ENCODE measurements around the gene VWA2.

Gene VWA2

DNA sequence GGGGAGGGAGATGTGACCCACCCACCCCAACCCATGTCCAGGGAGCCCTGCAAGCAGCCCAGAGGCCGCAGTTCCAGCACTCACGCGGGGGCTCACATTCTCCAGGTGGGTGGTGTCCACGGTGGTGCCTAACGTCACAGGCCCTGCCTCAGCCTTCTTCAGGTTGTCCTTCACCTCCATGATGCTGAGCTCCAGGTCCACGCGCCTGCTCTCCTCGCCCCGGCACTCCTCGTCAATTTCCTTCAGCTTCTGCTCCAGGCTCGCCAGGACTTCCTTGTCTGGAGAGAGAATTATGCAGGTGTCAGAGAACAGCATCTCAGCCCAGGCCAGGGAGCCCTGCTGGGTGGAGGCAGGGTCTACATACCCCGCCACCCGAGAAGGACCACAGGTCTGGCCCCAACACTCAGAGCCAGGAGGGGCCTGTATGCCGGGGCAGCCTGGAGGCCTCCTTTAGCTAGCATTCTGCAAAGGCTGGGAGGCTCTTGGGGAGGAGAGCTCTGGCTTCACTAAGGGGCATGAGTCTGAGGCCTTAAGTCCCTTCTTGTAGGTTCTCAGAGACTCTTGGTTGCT lies 58.2 kb downstream of the VWA2 start:
- Histone ChIP-seq H3K9me3 (replicated peaks; ENCODE audit: insufficient read depth, low read length) (no peaks in the 10 kb centered on the region), H3K79me2 (ENCODE audit: low read length) (no peaks in the 10 kb centered on the region), H3K9ac (ENCODE audit: low read length) (no peak overlapping the region), H3K4me1 (ENCODE audit: low read length) (no peaks in the 10 kb centered on the region), H3K27me3 (replicated peaks; ENCODE audit: insufficient read depth, low read length) (no peaks in the 10 kb centered on the region), H3K9me2 (replicated peaks; ENCODE audit: insufficient read depth, low read length) (no peaks in the 10 kb centered on the region), H3K4me3 (ENCODE audit: low read length) (no peak overlapping the region), H4K20me1 (ENCODE audit: insufficient read depth, low read length) (no peaks in the 10 kb centered on the region), H3K36me3 (replicated peaks; ENCODE audit: insufficient read depth, low read length) (no peaks in the 10 kb centered on the region), H3K4me2 (ENCODE audit: low read depth, low read length) (no peak overlapping the region), H2AFZ (ENCODE audit: low read length) (no peak overlapping the region), H3F3A (ENCODE audit: insufficient read depth, low read length) (no peaks in the 10 kb centered on the region), H3K27ac (ENCODE audit: low read length) (no peak overlapping the region)
- DNase-seq: no peak
- TF ChIP-seq, protein P1, sequence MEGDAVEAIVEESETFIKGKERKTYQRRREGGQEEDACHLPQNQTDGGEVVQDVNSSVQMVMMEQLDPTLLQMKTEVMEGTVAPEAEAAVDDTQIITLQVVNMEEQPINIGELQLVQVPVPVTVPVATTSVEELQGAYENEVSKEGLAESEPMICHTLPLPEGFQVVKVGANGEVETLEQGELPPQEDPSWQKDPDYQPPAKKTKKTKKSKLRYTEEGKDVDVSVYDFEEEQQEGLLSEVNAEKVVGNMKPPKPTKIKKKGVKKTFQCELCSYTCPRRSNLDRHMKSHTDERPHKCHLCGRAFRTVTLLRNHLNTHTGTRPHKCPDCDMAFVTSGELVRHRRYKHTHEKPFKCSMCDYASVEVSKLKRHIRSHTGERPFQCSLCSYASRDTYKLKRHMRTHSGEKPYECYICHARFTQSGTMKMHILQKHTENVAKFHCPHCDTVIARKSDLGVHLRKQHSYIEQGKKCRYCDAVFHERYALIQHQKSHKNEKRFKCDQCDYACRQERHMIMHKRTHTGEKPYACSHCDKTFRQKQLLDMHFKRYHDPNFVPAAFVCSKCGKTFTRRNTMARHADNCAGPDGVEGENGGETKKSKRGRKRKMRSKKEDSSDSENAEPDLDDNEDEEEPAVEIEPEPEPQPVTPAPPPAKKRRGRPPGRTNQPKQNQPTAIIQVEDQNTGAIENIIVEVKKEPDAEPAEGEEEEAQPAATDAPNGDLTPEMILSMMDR (IDR thresholded peaks at IDR 0.05; ENCODE audit: low read length): no peak
- TF ChIP-seq EZH2 (optimal IDR thresholded peaks at IDR 0.05; ENCODE audit: low read depth, low read length) (no peak), EZH2phosphoT487 (IDR thresholded peaks at IDR 0.05; ENCODE audit: low read length) (no peak)

DNA sequence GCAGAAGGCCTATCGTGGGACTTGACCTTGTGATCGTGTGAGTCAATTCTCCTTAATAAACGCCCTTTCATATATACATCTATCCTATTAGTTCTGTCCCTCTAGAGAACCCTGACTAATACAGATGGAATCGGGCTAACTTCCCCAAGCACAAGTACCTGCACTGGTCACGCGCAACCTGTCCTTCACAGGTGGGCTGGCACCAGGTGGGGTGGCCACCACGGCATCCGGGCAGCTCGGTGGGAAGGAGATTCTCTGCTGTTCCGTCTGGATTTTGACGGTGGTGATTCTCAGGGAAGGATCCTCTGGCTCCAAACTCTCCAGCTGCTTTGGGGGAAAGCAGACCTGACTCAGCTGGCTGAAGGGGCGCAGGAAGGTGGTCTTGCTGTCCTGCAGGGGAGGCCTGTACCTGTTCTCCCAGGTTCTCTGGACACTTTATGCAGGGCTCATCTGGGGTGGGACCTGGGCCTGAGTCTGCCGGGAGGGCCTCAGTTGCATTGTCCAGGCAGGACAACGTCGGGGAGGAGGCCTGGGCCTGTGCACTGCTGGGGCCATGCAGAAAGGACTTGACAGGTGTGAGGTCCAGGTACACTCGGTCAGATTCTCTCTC lies 61.1 kb downstream of the VWA2 start:
- no peaks in the 10 kb centered on the region for H3K9me3 ChIP-seq (replicated peaks; ENCODE audit: insufficient read depth, low read length)
- H3K36me3 ChIP-seq (replicated peaks; ENCODE audit: insufficient read depth, low read length): no peaks in the 10 kb centered on the region
- no peak overlapping the region for H3K4me2 ChIP-seq (ENCODE audit: low read depth, low read length)
- no peak overlapping the region for H3K4me3 ChIP-seq (ENCODE audit: low read length)
- no peak overlapping the region for H3K27ac ChIP-seq (ENCODE audit: low read length)
- H3F3A ChIP-seq (ENCODE audit: insufficient read depth, low read length): no peaks in the 10 kb centered on the region
- no peaks in the 10 kb centered on the region for H3K27me3 ChIP-seq (replicated peaks; ENCODE audit: insufficient read depth, low read length)
- H4K20me1 ChIP-seq (ENCODE audit: insufficient read depth, low read length): no peaks in the 10 kb centered on the region
- no peaks in the 10 kb centered on the region for H3K9me2 ChIP-seq (replicated peaks; ENCODE audit: insufficient read depth, low read length)
- no peaks in the 10 kb centered on the region for H3K4me1 ChIP-seq (ENCODE audit: low read length)
- no peak for TF ChIP-seq EZH2phosphoT487 (IDR thresholded peaks at IDR 0.05; ENCODE audit: low read length)
- TF ChIP-seq EZH2 (optimal IDR thresholded peaks at IDR 0.05; ENCODE audit: low read depth, low read length): no peak
- TF ChIP-seq, protein P1 (IDR thresholded peaks at IDR 0.05; ENCODE audit: low read length): no peak
- no peak for DNase-seq
- no peak overlapping the region for H3K9ac ChIP-seq (ENCODE audit: low read length)
- H3K79me2 ChIP-seq (ENCODE audit: low read length): no peaks in the 10 kb centered on the region
- H2AFZ ChIP-seq (ENCODE audit: low read length): no peak overlapping the region

- Histone ChIP-seq H3K27me3 (replicated peaks; ENCODE audit: insufficient read depth, low read length) (no peaks in the 10 kb centered on the region), H3K79me2 (ENCODE audit: low read length) (no peaks in the 10 kb centered on the region), H4K20me1 (ENCODE audit: insufficient read depth, low read length) (no peaks in the 10 kb centered on the region), H3K4me1 (ENCODE audit: low read length) (no peaks in the 10 kb centered on the region), H2AFZ (ENCODE audit: low read length) (no peak overlapping the region), H3F3A (ENCODE audit: insufficient read depth, low read length) (no peaks in the 10 kb centered on the region), H3K9ac (ENCODE audit: low read length) (no peak overlapping the region), H3K36me3 (replicated peaks; ENCODE audit: insufficient read depth, low read length) (no peaks in the 10 kb centered on the region), H3K4me3 (ENCODE audit: low read length) (no peak overlapping the region), H3K27ac (ENCODE audit: low read length) (no peak overlapping the region), H3K9me3 (replicated peaks; ENCODE audit: insufficient read depth, low read length) (no peaks in the 10 kb centered on the region), H3K4me2 (ENCODE audit: low read depth, low read length) (no peak overlapping the region), H3K9me2 (replicated peaks; ENCODE audit: insufficient read depth, low read length) (no peaks in the 10 kb centered on the region)
- no peak for DNase-seq
- TF ChIP-seq EZH2phosphoT487 (IDR thresholded peaks at IDR 0.05; ENCODE audit: low read length): no peak
- TF ChIP-seq, protein P1 (IDR thresholded peaks at IDR 0.05; ENCODE audit: low read length): 0 out of 2 replicates have a peak, but pooled peaks have one; percentile 8
Observed at GRCh38 chr10:114301177-114301576, 62.1 kb downstream of the VWA2 start.

All from MM.1S (cell line).